Uterus (tissue), 4 donors: ENCODE results near the gene ITM2B. TPM values are rescaled to one million over a fixed set of nuclear protein-coding genes. Genes with fewer than 3 reads are reported as not detected.
"Not testable (repeated sequence)": the region's sequence is repeated elsewhere in the genome, so short reads cannot be mapped to it uniquely, and the experiment has no call there.

Experiments
- DNase-seq, 2 donors: peaks; one replicate each; pipeline ENCODE4 v3.0.0-alpha.2; 2019 to 2020
- H3K27ac ChIP-seq, 2 donors: fragments of 200-600 bp; sonication (generic); 1 replicate in 1 of 2; 2 replicates in 1 of 2; pipeline ENCODE4 v1.5.1; 2016 to 2018
- H3K27me3 ChIP-seq, 2 donors: fragments of 200-600 bp; sonication (generic); one replicate each; pipeline ENCODE4 v1.5.1; 2018 to 2019; ENCODE audit warnings: control low read depth in 1 of 2
- H3K36me3 ChIP-seq, 2 donors: fragments of 200-600 bp; sonication (generic); one replicate each; pipeline ENCODE4 v1.5.1; 2019; ENCODE audit warnings: control low read depth in 1 of 2
- H3K4me1 ChIP-seq, 2 donors: fragments of 200-600 bp; sonication (generic); one replicate each; pipeline ENCODE4 v1.5.1; 2018 to 2019; ENCODE audit warnings: control low read depth in 1 of 2
- H3K4me3 ChIP-seq, 2 donors: fragments of 200-600 bp; sonication (generic); 1 replicate in 1 of 2; 2 replicates in 1 of 2; pipeline ENCODE4 v1.5.1; 2018 to 2019; ENCODE audit warnings: mild to moderate bottlenecking in 1 of 2
- H3K9me3 ChIP-seq, 2 donors: fragments of 200-600 bp; sonication (generic); one replicate each; pipeline ENCODE4 v1.5.1; 2019; ENCODE audit warnings: control low read depth in 1 of 2
- CTCF ChIP-seq, 4 experiments: fragments of 200-600 bp in 2 of 4; fragments of 450-650 bp in 2 of 4; sonication (generic) in 2 of 4; IDR thresholded peaks; one replicate each; pipeline ENCODE4 v1.5.1; 2016 to 2019; ENCODE audit warnings: antibody characterized with exemption in 4 of 4, mild to moderate bottlenecking in 2 of 4, moderate library complexity in 1 of 4
- POLR2A ChIP-seq, 2 donors: fragments of 450-650 bp; IDR thresholded peaks; one replicate each; pipeline ENCODE4 v1.6.1; 2016; ENCODE audit warnings: antibody characterized with exemption in 2 of 2, mild to moderate bottlenecking in 1 of 2, moderate library complexity in 1 of 2
- intact Hi-C: fragments of 100-400 bp; cut with DNase I; formaldehyde crosslinking; loops from one replicate; pipeline ENCODE4 v1.15.1; 2023; ENCODE audit warnings: low total_unique reads
- total RNA-seq, 4 donors: library from RNA; depleted of rRNA in 3 of 4; stranded (reverse); fragments of >200 nt in 3 of 4; gene quantifications; one replicate each; pipeline versions ENCODE4 v1.1.0 to v1.2.4, GENCODE V29; 2014 to 2023
- donor health status: DM: yes; HTN: yes; CAD: no.

The ITM2B gene
- total RNA-seq, 4 donors from 2014 or later: 326 to 725 (median 565) TPM

GRCh38 chr13:48188601-48189000 lies 44.4 kb upstream of the ITM2B start:
- no peak for DNase-seq
- no peaks in the 10 kb centered on the region for H3K36me3 ChIP-seq
- no peaks in the 10 kb centered on the region for H3K27me3 ChIP-seq
- no peak overlapping the region for H3K27ac ChIP-seq
- H3K9me3 ChIP-seq: no peaks in the 10 kb centered on the region
- H3K4me1 ChIP-seq: no peaks in the 10 kb centered on the region
- no peak for TF ChIP-seq POLR2A (IDR thresholded peaks at IDR 0.05)
- no peak overlapping the region for H3K4me3 ChIP-seq
- intact Hi-C loops: no loop called here

GRCh38 chr13:48189171-48189570 lies 43.8 kb upstream of the ITM2B start:
- Histone ChIP-seq H3K27ac (no peak overlapping the region), H3K4me1 (no peaks in the 10 kb centered on the region), H3K27me3 (no peaks in the 10 kb centered on the region), H3K36me3 (no peaks in the 10 kb centered on the region), H3K4me3 (no peak overlapping the region), H3K9me3 (no peaks in the 10 kb centered on the region)
- TF ChIP-seq CTCF (IDR thresholded peaks at IDR 0.05) (no peak), POLR2A (IDR thresholded peaks at IDR 0.05) (no peak)
- intact Hi-C loops: no loop called here
- no peak for DNase-seq

- no peaks in the 10 kb centered on the region for H3K36me3 ChIP-seq
- no peak overlapping the region for H3K27ac ChIP-seq
- TF ChIP-seq CTCF (IDR thresholded peaks at IDR 0.05) (no peak), POLR2A (IDR thresholded peaks at IDR 0.05) (no peak)
- H3K27me3 ChIP-seq: no peaks in the 10 kb centered on the region
- H3K9me3 ChIP-seq: no peaks in the 10 kb centered on the region
- H3K4me1 ChIP-seq: no peaks in the 10 kb centered on the region
- intact Hi-C loops: no loop called here
- DNase-seq: no peak
- H3K4me3 ChIP-seq: no peak overlapping the region
Measured at GRCh38 chr13:48192411-48192935, 40.5 kb upstream of the ITM2B start.

- Histone ChIP-seq H3K9me3 (no peaks in the 10 kb centered on the region), H3K4me3 (no peak overlapping the region), H3K4me1 (no peaks in the 10 kb centered on the region), H3K27me3 (no peaks in the 10 kb centered on the region), H3K27ac (no peak overlapping the region), H3K36me3 (no peaks in the 10 kb centered on the region)
- intact Hi-C loops: no loop called here
- DNase-seq: no peak
- no peak for TF ChIP-seq POLR2A (IDR thresholded peaks at IDR 0.05)
- TF ChIP-seq CTCF (IDR thresholded peaks at IDR 0.05): no peak
Measured at GRCh38 chr13:48194379-48194754, 38.6 kb upstream of the ITM2B start.

GRCh38 chr13:48199404-48199946 lies 33.5 kb upstream of the ITM2B start:
- intact Hi-C loops: no loop called here
- no peak for TF ChIP-seq CTCF (IDR thresholded peaks at IDR 0.05)
- TF ChIP-seq POLR2A (IDR thresholded peaks at IDR 0.05): no peak
- Histone ChIP-seq H3K27me3 (no peaks in the 10 kb centered on the region), H3K27ac (no peak overlapping the region), H3K4me1 (no peaks in the 10 kb centered on the region), H3K36me3 (no peaks in the 10 kb centered on the region), H3K9me3 (no peaks in the 10 kb centered on the region), H3K4me3 (no peak overlapping the region)
- DNase-seq: no peak

GRCh38 chr13:48201044-48201443 lies 32.0 kb upstream of the ITM2B start:
- no peak for DNase-seq
- intact Hi-C loops: no loop called here
- Histone ChIP-seq H3K36me3 (no peaks in the 10 kb centered on the region), H3K4me3 (no peak overlapping the region), H3K4me1 (no peaks in the 10 kb centered on the region), H3K9me3 (no peaks in the 10 kb centered on the region), H3K27me3 (no peaks in the 10 kb centered on the region), H3K27ac (no peak overlapping the region)
- TF ChIP-seq CTCF (IDR thresholded peaks at IDR 0.05): no peak
- TF ChIP-seq POLR2A (IDR thresholded peaks at IDR 0.05): no peak

- H3K4me1 ChIP-seq, H3K27me3 ChIP-seq, H3K36me3 ChIP-seq, H3K9me3 ChIP-seq, H3K4me3 ChIP-seq, intact Hi-C loops, H3K27ac ChIP-seq, DNase-seq: not testable (repeated sequence)
Measured at GRCh38 chr13:48207207-48207606, 25.8 kb upstream of the ITM2B start.
